Fibroblast of lung (primary cell): ENCODE results near the gene TNK1. TPM values are rescaled to one million over a fixed set of nuclear protein-coding genes. Genes with fewer than 3 reads are reported as not detected.

Experiments used
- DNase-seq, 2 donors: peaks; one replicate each; pipeline versions ENCODE4 v3.0.0 to v3.0.0-alpha.2; 2010; ENCODE audit warnings: low read depth in 2 of 2
- H2AFZ ChIP-seq: 2 replicates; pipeline ENCODE4 v1.5.1; 2012; ENCODE audit warnings: low read length, control low read depth, inconsistent platforms
- H3K27ac ChIP-seq: 2 replicates; pipeline ENCODE4 v1.5.1; 2011; ENCODE audit warnings: low read length, control low read depth; ENCODE audit not compliant: insufficient read depth
- H3K27me3 ChIP-seq: 2 replicates; pipeline ENCODE4 v1.5.1; 2011; ENCODE audit warnings: mild to moderate bottlenecking, low read length; ENCODE audit not compliant: control insufficient read depth, insufficient read depth
- H3K36me3 ChIP-seq: 2 replicates; pipeline ENCODE4 v1.5.1; 2011; ENCODE audit warnings: low read length; ENCODE audit not compliant: control insufficient read depth, insufficient read depth
- H3K4me1 ChIP-seq: 2 replicates; pipeline ENCODE4 v1.5.1; 2011; ENCODE audit warnings: low read length; ENCODE audit not compliant: control insufficient read depth, insufficient read depth; ENCODE audit errors: extremely low read depth
- H3K4me2 ChIP-seq: 2 replicates; pipeline ENCODE4 v1.5.1; 2011; ENCODE audit warnings: low read length, control low read depth; ENCODE audit not compliant: insufficient read depth; ENCODE audit errors: extremely low read depth
- H3K4me3 ChIP-seq, 4 experiments: fragments of 200-600 bp in 1 of 4; sonication (generic) in 1 of 4; replicated peaks in 1 of 4; 2 replicates each; pipeline ENCODE4 v1.5.1; 2011 to 2016; ENCODE audit warnings: low read length in 4 of 4, low read depth in 3 of 4, mild to moderate bottlenecking in 3 of 4, control low read depth in 2 of 4, inconsistent platforms in 1 of 4, mixed read lengths in 1 of 4; ENCODE audit not compliant: insufficient read depth in 1 of 4; ENCODE audit errors: control extremely low read depth in 1 of 4
- H3K79me2 ChIP-seq: 2 replicates; pipeline ENCODE4 v1.5.1; 2012; ENCODE audit warnings: mild to moderate bottlenecking, low read length, inconsistent platforms; ENCODE audit not compliant: control insufficient read depth, insufficient read depth
- H3K9ac ChIP-seq: 2 replicates; pipeline ENCODE4 v1.5.1; 2011; ENCODE audit warnings: mild to moderate bottlenecking, low read length, control low read depth; ENCODE audit not compliant: insufficient read depth
- H3K9me3 ChIP-seq: 2 replicates; pipeline ENCODE4 v1.5.1; 2012; ENCODE audit warnings: low read depth, low read length; ENCODE audit not compliant: control insufficient read depth, insufficient read depth
- H4K20me1 ChIP-seq: 2 replicates; pipeline ENCODE4 v1.5.1; 2011; ENCODE audit warnings: low read length; ENCODE audit not compliant: control insufficient read depth, insufficient read depth; ENCODE audit errors: extremely low read depth
- EZH2 ChIP-seq: IDR thresholded peaks from 2 replicates; pipeline ENCODE4 v1.5.1; 2012; ENCODE audit warnings: low read length, control low read depth, mild to moderate bottlenecking; ENCODE audit errors: missing control alignments
- polyA plus RNA-seq, 2 donors: library from polyadenylated mRNA; depleted of rRNA in 1 of 2; stranded (reverse) in 1 of 2; unstranded in 1 of 2; fragments of >200 nt; gene quantifications; 2 replicates each; pipeline ENCODE4 v1.2.1, GENCODE V29; 2011 to 2012; ENCODE audit warnings: missing spikeins in 1 of 2
- total RNA-seq: library from RNA; depleted of rRNA; stranded (reverse); fragments of >200 nt; gene quantifications from 2 replicates; pipeline ENCODE4 v1.2.1, GENCODE V29; 2014
- TF ChIP-seq, protein P1 (sequence below), 2 donors: IDR thresholded peaks in 1 of 2; conservative IDR thresholded peaks in 1 of 2; 1 replicate in 1 of 2; 2 replicates in 1 of 2; pipeline ENCODE4 v1.5.1; 2011 to 2012; ENCODE audit warnings: low read length in 2 of 2, control low read depth in 1 of 2, inconsistent platforms in 1 of 2, low read depth in 1 of 2, mild to moderate bottlenecking in 1 of 2

The TNK1 gene
- total and polyA plus RNA-seq, 2 donors (not counting 1 experiment from before 2014, with no cell fraction given): 0.15 to 0.66 TPM

GRCh38 chr17:7415784-7416183 is 34.9 kb downstream of the TNK1 start:
- Histone ChIP-seq H3K4me2 (no peak overlapping the region), H3K9me3 (no peaks in the 10 kb centered on the region), H2AFZ (no peak overlapping the region), H3K27ac (no peak overlapping the region), H3K4me3 (no peak overlapping the region), H3K36me3 (peaks cover 7% of the 10 kb centered on the region), H3K27me3 (no peaks in the 10 kb centered on the region), H3K9ac (no peak overlapping the region), H3K79me2 (no peaks in the 10 kb centered on the region), H4K20me1 (no peaks in the 10 kb centered on the region), H3K4me1 (peaks cover 7% of the 10 kb centered on the region)
- no peak for TF ChIP-seq EZH2
- TF ChIP-seq, protein P1, sequence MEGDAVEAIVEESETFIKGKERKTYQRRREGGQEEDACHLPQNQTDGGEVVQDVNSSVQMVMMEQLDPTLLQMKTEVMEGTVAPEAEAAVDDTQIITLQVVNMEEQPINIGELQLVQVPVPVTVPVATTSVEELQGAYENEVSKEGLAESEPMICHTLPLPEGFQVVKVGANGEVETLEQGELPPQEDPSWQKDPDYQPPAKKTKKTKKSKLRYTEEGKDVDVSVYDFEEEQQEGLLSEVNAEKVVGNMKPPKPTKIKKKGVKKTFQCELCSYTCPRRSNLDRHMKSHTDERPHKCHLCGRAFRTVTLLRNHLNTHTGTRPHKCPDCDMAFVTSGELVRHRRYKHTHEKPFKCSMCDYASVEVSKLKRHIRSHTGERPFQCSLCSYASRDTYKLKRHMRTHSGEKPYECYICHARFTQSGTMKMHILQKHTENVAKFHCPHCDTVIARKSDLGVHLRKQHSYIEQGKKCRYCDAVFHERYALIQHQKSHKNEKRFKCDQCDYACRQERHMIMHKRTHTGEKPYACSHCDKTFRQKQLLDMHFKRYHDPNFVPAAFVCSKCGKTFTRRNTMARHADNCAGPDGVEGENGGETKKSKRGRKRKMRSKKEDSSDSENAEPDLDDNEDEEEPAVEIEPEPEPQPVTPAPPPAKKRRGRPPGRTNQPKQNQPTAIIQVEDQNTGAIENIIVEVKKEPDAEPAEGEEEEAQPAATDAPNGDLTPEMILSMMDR (conservative IDR thresholded peaks at IDR 0.05 in 1 of 2, IDR thresholded peaks at IDR 0.05 in 1 of 2; ENCODE audit: low read depth in 1 of 2, low read length in 2 of 2): no peak
- DNase-seq: no peak

- DNase-seq: no peak
- Histone ChIP-seq H3K9ac (no peak overlapping the region), H3K27ac (no peak overlapping the region), H4K20me1 (no peaks in the 10 kb centered on the region), H3K36me3 (peaks cover 7% of the 10 kb centered on the region), H3K4me3 (no peak overlapping the region), H3K9me3 (no peaks in the 10 kb centered on the region), H3K27me3 (no peaks in the 10 kb centered on the region), H2AFZ (no peak overlapping the region), H3K4me1 (peaks cover 7% of the 10 kb centered on the region), H3K79me2 (no peaks in the 10 kb centered on the region), H3K4me2 (no peak overlapping the region)
- TF ChIP-seq, protein P1 (conservative IDR thresholded peaks at IDR 0.05 in 1 of 2, IDR thresholded peaks at IDR 0.05 in 1 of 2; ENCODE audit: low read depth in 1 of 2, low read length in 2 of 2): no peak
- TF ChIP-seq EZH2: no peak
Observed at GRCh38 chr17:7416323-7416722, 35.4 kb downstream of the TNK1 start.

DNA sequence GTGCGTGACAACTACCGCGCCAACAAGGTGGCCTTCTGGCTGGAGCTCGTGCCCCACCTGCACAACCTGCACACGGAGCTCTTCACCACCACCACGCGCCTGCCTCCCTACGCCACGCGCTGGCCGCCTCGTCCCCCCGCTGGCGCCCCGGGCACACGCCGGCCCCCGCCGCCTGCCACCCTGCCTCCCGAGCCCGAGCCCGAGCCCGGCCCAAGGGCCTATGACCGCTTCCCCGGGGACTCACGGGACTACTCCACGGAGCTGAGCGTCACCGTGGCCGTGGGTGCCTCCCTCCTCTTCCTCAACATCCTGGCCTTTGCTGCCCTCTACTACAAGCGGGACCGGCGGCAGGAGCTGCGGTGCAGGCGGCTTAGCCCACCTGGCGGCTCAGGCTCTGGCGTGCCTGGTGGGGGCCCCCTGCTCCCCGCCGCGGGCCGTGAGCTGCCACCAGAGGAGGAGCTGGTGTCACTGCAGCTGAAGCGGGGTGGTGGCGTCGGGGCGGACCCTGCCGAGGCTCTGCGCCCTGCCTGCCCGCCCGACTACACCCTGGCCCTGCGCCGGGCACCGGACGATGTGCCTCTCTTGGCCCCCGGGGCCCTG is 36.3 kb downstream of the TNK1 start:
- no peak overlapping the region for H3K4me3 ChIP-seq
- H3K27me3 ChIP-seq: no peaks in the 10 kb centered on the region
- H3K9me3 ChIP-seq: no peaks in the 10 kb centered on the region
- peaks cover 7% of the 10 kb centered on the region for H3K4me1 ChIP-seq
- H4K20me1 ChIP-seq: no peaks in the 10 kb centered on the region
- no peak overlapping the region for H3K9ac ChIP-seq
- H3K4me2 ChIP-seq: no peak overlapping the region
- H3K27ac ChIP-seq: no peak overlapping the region
- no peak overlapping the region for H2AFZ ChIP-seq
- H3K36me3 ChIP-seq: peaks cover 7% of the 10 kb centered on the region
- no peak for DNase-seq
- TF ChIP-seq, protein P1 (conservative IDR thresholded peaks at IDR 0.05 in 1 of 2, IDR thresholded peaks at IDR 0.05 in 1 of 2; ENCODE audit: low read depth in 1 of 2, low read length in 2 of 2): no peak
- no peak for TF ChIP-seq EZH2
- no peaks in the 10 kb centered on the region for H3K79me2 ChIP-seq
